ENCODE measurements around the gene ZBTB21.

ZBTB21 gene

DNA sequence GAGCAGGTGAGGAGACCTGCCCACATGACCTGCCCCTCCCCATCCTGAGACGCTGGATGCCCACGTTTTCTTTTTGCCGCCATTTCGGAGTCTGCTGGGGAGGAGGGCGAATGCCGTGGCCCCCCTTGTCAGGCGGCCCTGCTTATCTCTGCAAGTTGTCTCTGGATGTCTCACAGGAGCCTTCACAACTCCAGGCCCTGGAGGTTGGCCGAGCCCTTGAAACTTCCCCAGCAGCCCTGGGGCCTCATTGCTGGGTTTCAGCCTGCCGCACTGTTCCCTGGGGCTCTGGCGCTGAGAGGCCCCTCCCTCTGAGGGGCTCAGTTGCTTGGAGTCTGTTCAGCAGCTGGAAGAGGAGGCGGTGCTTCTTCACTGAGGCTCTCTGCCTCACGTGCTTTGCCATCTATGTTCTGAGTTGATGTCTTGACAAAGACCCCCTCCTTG is 29.8 kb upstream of the ZBTB21 start:
- H3K27ac ChIP-seq (replicated peaks; ENCODE audit: low read length), result no peak overlapping the region
- H3K4ac ChIP-seq (ENCODE audit: low read length), result no peak overlapping the region
- no peaks in the 10 kb centered on the region for H3K36me3 ChIP-seq (replicated peaks in 1 of 2; ENCODE audit: control insufficient read depth in 2 of 2, insufficient read depth in 2 of 2, low read length in 2 of 2)
- peak overlapping the region; percentile 60 for H2AFZ ChIP-seq (ENCODE audit: low read length)
- peak overlapping the region; percentile 36 for H2AK5ac ChIP-seq (ENCODE audit: low read depth, low read length)
- H2BK15ac ChIP-seq (ENCODE audit: low read length), result no peak overlapping the region
- no peak overlapping the region for H4K8ac ChIP-seq (ENCODE audit: low read depth, low read length)
- WGBS, 2 donors (ENCODE audit: extremely low coverage in 2 of 2, insufficient read length in 2 of 2, insufficient replicate concordance in 1 of 2), result no CpG with 5 or more reads among the region's 12 CpGs
- no peaks in the 10 kb centered on the region for H3K79me1 ChIP-seq (ENCODE audit: low read depth, low read length)
- no peak overlapping the region for H2BK12ac ChIP-seq (ENCODE audit: low read length)
- H2BK5ac ChIP-seq (ENCODE audit: low read length), result peak overlapping the region; percentile 8
- H3K4me1 ChIP-seq (ENCODE audit: control insufficient read depth in 2 of 2, insufficient read depth in 1 of 2, low read depth in 1 of 2, low read length in 2 of 2), result peaks cover 6 to 11% of the 10 kb centered on the region in 2 donors
- H3K27me3 ChIP-seq (ENCODE audit: control insufficient read depth in 3 of 3, insufficient read depth in 3 of 3, low read depth in 1 of 3, low read length in 3 of 3), result peaks cover 0 to 12% (median 0%) of the 10 kb centered on the region in 3 experiments
- no peak overlapping the region for H4K91ac ChIP-seq (ENCODE audit: low read depth, low read length, poor library complexity)
- peaks cover 0 to 6% of the 10 kb centered on the region in 2 donors for H3K9me3 ChIP-seq (replicated peaks in 1 of 2; ENCODE audit: control insufficient read depth in 2 of 2, insufficient read depth in 1 of 2, low read depth in 1 of 2, low read length in 2 of 2)
- peak overlapping the region; percentile 14 for H3K14ac ChIP-seq (ENCODE audit: low read length)
- H3K23ac ChIP-seq (ENCODE audit: low read depth, low read length, poor library complexity), result peak overlapping the region; percentile 11
- no peak overlapping the region for H3K4me3 ChIP-seq (ENCODE audit: low read length in 2 of 2)
- H2BK120ac ChIP-seq (ENCODE audit: low read depth, low read length), result no peak overlapping the region
- H3K18ac ChIP-seq (ENCODE audit: low read length), result peak overlapping the region; percentile 73
- no peak overlapping the region for H3K9ac ChIP-seq (ENCODE audit: low read depth, low read length, poor library complexity)
- H3K4me2 ChIP-seq (ENCODE audit: insufficient read depth, low read length, poor library complexity, severe bottlenecking), result no peak overlapping the region
- no peak for DNase-seq (ENCODE audit: low spot score)

DNA sequence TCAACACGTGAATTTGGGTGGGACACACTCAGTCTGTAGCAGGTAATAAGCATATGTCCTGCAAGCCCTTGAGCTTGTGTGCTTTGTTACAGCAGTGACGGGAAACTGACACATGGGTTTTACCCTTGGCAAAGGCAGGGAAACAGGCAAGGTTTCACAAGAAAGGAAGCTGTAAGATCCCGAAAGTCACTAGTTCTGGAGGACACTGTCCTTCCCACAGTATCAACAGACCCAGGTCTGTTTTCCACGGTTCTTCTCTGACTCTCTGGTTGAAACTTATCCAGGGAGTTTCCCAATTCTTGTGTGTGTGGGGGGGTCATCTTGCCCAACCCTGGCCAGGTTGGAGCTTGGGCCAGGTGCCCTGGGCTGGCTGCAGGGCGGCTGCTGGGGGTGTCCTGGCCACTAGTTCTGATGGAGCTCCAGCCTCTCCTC is 29.3 kb upstream of the ZBTB21 start:
- Histone ChIP-seq H3K4me2 (ENCODE audit: insufficient read depth, low read length, poor library complexity, severe bottlenecking) (no peak overlapping the region), H3K27ac (replicated peaks; ENCODE audit: low read length) (no peak overlapping the region), H2BK5ac (ENCODE audit: low read length) (peak overlapping the region; percentile 8), H2AK5ac (ENCODE audit: low read depth, low read length) (peak overlapping the region; percentile 36), H3K9ac (ENCODE audit: low read depth, low read length, poor library complexity) (no peak overlapping the region), H3K27me3 (ENCODE audit: control insufficient read depth in 3 of 3, insufficient read depth in 3 of 3, low read depth in 1 of 3, low read length in 3 of 3) (peaks cover 0 to 12% (median 0%) of the 10 kb centered on the region in 3 experiments), H3K23ac (ENCODE audit: low read depth, low read length, poor library complexity) (no peak overlapping the region), H3K36me3 (replicated peaks in 1 of 2; ENCODE audit: control insufficient read depth in 2 of 2, insufficient read depth in 2 of 2, low read length in 2 of 2) (no peaks in the 10 kb centered on the region), H3K18ac (ENCODE audit: low read length) (peak overlapping the region; percentile 41), H3K4ac (ENCODE audit: low read length) (no peak overlapping the region), H3K9me3 (replicated peaks in 1 of 2; ENCODE audit: control insufficient read depth in 2 of 2, insufficient read depth in 1 of 2, low read depth in 1 of 2, low read length in 2 of 2) (peaks cover 0 to 6% of the 10 kb centered on the region in 2 donors), H3K4me3 (ENCODE audit: low read length in 2 of 2) (no peak overlapping the region), H3K79me1 (ENCODE audit: low read depth, low read length) (no peaks in the 10 kb centered on the region), H2BK120ac (ENCODE audit: low read depth, low read length) (no peak overlapping the region), H4K91ac (ENCODE audit: low read depth, low read length, poor library complexity) (no peak overlapping the region), H3K14ac (ENCODE audit: low read length) (peak overlapping the region; percentile 14), H4K8ac (ENCODE audit: low read depth, low read length) (no peak overlapping the region), H2BK12ac (ENCODE audit: low read length) (no peak overlapping the region), H3K4me1 (ENCODE audit: control insufficient read depth in 2 of 2, insufficient read depth in 1 of 2, low read depth in 1 of 2, low read length in 2 of 2) (peaks cover 6 to 11% of the 10 kb centered on the region in 2 donors), H2BK15ac (ENCODE audit: low read length) (no peak overlapping the region), H2AFZ (ENCODE audit: low read length) (peak overlapping the region; percentile 60)
- no CpG with 5 or more reads among the region's 5 CpGs for WGBS, 2 donors (ENCODE audit: extremely low coverage in 2 of 2, insufficient read length in 2 of 2, insufficient replicate concordance in 1 of 2)
- no peak for DNase-seq (ENCODE audit: low spot score)

DNA sequence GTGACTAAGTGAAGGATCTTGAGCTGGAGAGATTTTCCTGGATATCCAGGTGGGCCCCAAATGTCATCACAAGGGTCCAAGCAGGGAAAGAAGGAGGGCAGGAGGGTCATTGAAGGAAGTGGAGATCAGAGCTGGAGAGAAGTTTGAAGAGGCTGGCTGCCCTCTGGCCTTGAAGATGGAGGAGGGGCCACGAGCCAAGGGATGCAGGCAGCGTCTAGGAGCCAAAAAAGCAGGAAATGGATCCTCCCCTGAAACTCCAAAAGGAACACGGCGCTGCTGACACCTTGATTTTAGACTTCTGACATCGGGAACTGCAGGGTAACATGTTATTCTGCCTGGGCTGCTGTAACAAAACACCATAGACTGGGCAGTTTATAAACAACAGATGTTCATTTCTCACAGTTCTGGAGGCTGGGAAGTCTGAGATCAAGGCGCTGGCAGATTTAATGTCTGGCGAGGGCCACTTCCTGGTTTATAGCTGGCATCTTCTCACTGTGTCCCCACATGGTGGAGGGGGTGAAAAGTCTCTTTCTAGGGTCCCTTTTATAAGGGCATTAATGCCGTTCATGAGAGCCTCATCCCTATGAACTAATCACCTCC is 28.8 kb upstream of the ZBTB21 start:
- Histone ChIP-seq H4K8ac (ENCODE audit: low read depth, low read length) (no peak overlapping the region), H3K9me3 (replicated peaks in 1 of 2; ENCODE audit: control insufficient read depth in 2 of 2, insufficient read depth in 1 of 2, low read depth in 1 of 2, low read length in 2 of 2) (peaks cover 0 to 6% of the 10 kb centered on the region in 2 donors), H3K9ac (ENCODE audit: low read depth, low read length, poor library complexity) (no peak overlapping the region), H3K27me3 (ENCODE audit: control insufficient read depth in 3 of 3, insufficient read depth in 3 of 3, low read depth in 1 of 3, low read length in 3 of 3) (peaks cover 0 to 12% (median 0%) of the 10 kb centered on the region in 3 experiments), H3K79me1 (ENCODE audit: low read depth, low read length) (no peaks in the 10 kb centered on the region), H2BK15ac (ENCODE audit: low read length) (no peak overlapping the region), H3K14ac (ENCODE audit: low read length) (no peak overlapping the region), H3K4ac (ENCODE audit: low read length) (no peak overlapping the region), H4K91ac (ENCODE audit: low read depth, low read length, poor library complexity) (no peak overlapping the region), H3K18ac (ENCODE audit: low read length) (no peak overlapping the region), H2BK12ac (ENCODE audit: low read length) (no peak overlapping the region), H3K23ac (ENCODE audit: low read depth, low read length, poor library complexity) (no peak overlapping the region), H3K4me1 (ENCODE audit: control insufficient read depth in 2 of 2, insufficient read depth in 1 of 2, low read depth in 1 of 2, low read length in 2 of 2) (peaks cover 6 to 11% of the 10 kb centered on the region in 2 donors), H3K4me2 (ENCODE audit: insufficient read depth, low read length, poor library complexity, severe bottlenecking) (no peak overlapping the region), H3K27ac (replicated peaks; ENCODE audit: low read length) (no peak overlapping the region), H3K4me3 (ENCODE audit: low read length in 2 of 2) (no peak overlapping the region), H2AK5ac (ENCODE audit: low read depth, low read length) (no peak overlapping the region), H2BK120ac (ENCODE audit: low read depth, low read length) (no peak overlapping the region), H2BK5ac (ENCODE audit: low read length) (no peak overlapping the region), H3K36me3 (replicated peaks in 1 of 2; ENCODE audit: control insufficient read depth in 2 of 2, insufficient read depth in 2 of 2, low read length in 2 of 2) (no peaks in the 10 kb centered on the region), H2AFZ (ENCODE audit: low read length) (no peak overlapping the region)
- no CpG with 5 or more reads among the region's 8 CpGs for WGBS, 2 donors (ENCODE audit: extremely low coverage in 2 of 2, insufficient read length in 2 of 2, insufficient replicate concordance in 1 of 2)
- DNase-seq (ENCODE audit: low spot score), result no peak

DNA sequence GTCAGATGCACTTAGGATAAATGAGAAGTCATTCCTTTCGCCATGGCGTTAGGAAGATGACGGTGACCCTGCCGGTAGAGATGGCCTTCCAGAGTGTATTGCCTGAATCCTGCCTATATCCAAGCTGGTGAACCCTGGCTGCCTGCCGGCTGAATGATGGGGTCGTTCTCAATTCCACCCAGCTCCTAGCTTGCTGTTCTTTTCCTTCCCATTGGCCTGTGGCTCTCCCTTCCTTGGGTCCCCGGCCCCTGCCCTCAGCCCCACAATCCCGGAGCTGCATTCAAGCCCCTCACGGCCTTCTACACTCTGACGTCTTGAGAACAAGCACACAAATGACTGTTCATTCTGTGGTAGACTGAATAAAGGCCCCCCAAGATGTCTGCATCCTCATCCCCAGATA is 28.2 kb upstream of the ZBTB21 start:
- Histone ChIP-seq H2AK5ac (ENCODE audit: low read depth, low read length) (no peak overlapping the region), H4K91ac (ENCODE audit: low read depth, low read length, poor library complexity) (no peak overlapping the region), H2BK12ac (ENCODE audit: low read length) (no peak overlapping the region), H3K4me2 (ENCODE audit: insufficient read depth, low read length, poor library complexity, severe bottlenecking) (no peak overlapping the region), H3K79me1 (ENCODE audit: low read depth, low read length) (no peaks in the 10 kb centered on the region), H3K18ac (ENCODE audit: low read length) (no peak overlapping the region), H3K9me3 (replicated peaks in 1 of 2; ENCODE audit: control insufficient read depth in 2 of 2, insufficient read depth in 1 of 2, low read depth in 1 of 2, low read length in 2 of 2) (peaks cover 0 to 6% of the 10 kb centered on the region in 2 donors), H3K36me3 (replicated peaks in 1 of 2; ENCODE audit: control insufficient read depth in 2 of 2, insufficient read depth in 2 of 2, low read length in 2 of 2) (no peaks in the 10 kb centered on the region), H2AFZ (ENCODE audit: low read length) (peak overlapping the region; percentile 64), H3K4me1 (ENCODE audit: control insufficient read depth in 2 of 2, insufficient read depth in 1 of 2, low read depth in 1 of 2, low read length in 2 of 2) (peaks cover 6 to 11% of the 10 kb centered on the region in 2 donors), H3K14ac (ENCODE audit: low read length) (no peak overlapping the region), H3K27ac (replicated peaks; ENCODE audit: low read length) (no peak overlapping the region), H2BK5ac (ENCODE audit: low read length) (no peak overlapping the region), H3K4ac (ENCODE audit: low read length) (no peak overlapping the region), H2BK120ac (ENCODE audit: low read depth, low read length) (no peak overlapping the region), H3K27me3 (ENCODE audit: control insufficient read depth in 3 of 3, insufficient read depth in 3 of 3, low read depth in 1 of 3, low read length in 3 of 3) (peaks cover 0 to 8% (median 0%) of the 10 kb centered on the region in 3 experiments), H3K9ac (ENCODE audit: low read depth, low read length, poor library complexity) (no peak overlapping the region), H3K4me3 (ENCODE audit: low read length in 2 of 2) (no peak overlapping the region), H4K8ac (ENCODE audit: low read depth, low read length) (no peak overlapping the region), H3K23ac (ENCODE audit: low read depth, low read length, poor library complexity) (no peak overlapping the region), H2BK15ac (ENCODE audit: low read length) (no peak overlapping the region)
- WGBS, 2 donors (ENCODE audit: extremely low coverage in 2 of 2, insufficient read length in 2 of 2, insufficient replicate concordance in 1 of 2), result no CpG with 5 or more reads among the region's 10 CpGs
- no peak for DNase-seq (ENCODE audit: low spot score)

Measured in neuronal stem cell (in vitro differentiated cells).